KOPT-K1 (cell line): ENCODE measurements around the gene PDIA2.

Source experiments
- H3K27ac ChIP-seq: fragments of 200-600 bp; sonication (generic); 2 replicates; pipeline ENCODE4 v1.5.1; 2016; ENCODE audit warnings: antibody characterized with exemption, mild to moderate bottlenecking, low read depth, low read length; ENCODE audit not compliant: poor library complexity, severe bottlenecking
- H3K36me3 ChIP-seq: fragments of 200-600 bp; sonication (generic); 2 replicates; pipeline ENCODE4 v1.5.1; 2017; ENCODE audit warnings: antibody characterized with exemption, mild to moderate bottlenecking, low read length, moderate library complexity; ENCODE audit not compliant: insufficient read depth
- H3K9me3 ChIP-seq: fragments of 200-600 bp; sonication (generic); 2 replicates; pipeline ENCODE4 v1.5.1; 2017; ENCODE audit warnings: antibody characterized with exemption, low read length, mild to moderate bottlenecking; ENCODE audit not compliant: insufficient read depth, poor library complexity, severe bottlenecking

PDIA2 gene

GRCh38 chr16:281660-282255, 1.2 kb upstream of the PDIA2 start:
- no peaks in the 10 kb centered on the region for H3K36me3 ChIP-seq
- H3K27ac ChIP-seq = no peak overlapping the region
- H3K9me3 ChIP-seq = no peaks in the 10 kb centered on the region

GRCh38 chr16:282491-282890, 473 bp upstream of the PDIA2 start:
- Histone ChIP-seq H3K27ac (no peak overlapping the region), H3K9me3 (no peaks in the 10 kb centered on the region), H3K36me3 (peaks cover 7% of the 10 kb centered on the region)

DNA sequence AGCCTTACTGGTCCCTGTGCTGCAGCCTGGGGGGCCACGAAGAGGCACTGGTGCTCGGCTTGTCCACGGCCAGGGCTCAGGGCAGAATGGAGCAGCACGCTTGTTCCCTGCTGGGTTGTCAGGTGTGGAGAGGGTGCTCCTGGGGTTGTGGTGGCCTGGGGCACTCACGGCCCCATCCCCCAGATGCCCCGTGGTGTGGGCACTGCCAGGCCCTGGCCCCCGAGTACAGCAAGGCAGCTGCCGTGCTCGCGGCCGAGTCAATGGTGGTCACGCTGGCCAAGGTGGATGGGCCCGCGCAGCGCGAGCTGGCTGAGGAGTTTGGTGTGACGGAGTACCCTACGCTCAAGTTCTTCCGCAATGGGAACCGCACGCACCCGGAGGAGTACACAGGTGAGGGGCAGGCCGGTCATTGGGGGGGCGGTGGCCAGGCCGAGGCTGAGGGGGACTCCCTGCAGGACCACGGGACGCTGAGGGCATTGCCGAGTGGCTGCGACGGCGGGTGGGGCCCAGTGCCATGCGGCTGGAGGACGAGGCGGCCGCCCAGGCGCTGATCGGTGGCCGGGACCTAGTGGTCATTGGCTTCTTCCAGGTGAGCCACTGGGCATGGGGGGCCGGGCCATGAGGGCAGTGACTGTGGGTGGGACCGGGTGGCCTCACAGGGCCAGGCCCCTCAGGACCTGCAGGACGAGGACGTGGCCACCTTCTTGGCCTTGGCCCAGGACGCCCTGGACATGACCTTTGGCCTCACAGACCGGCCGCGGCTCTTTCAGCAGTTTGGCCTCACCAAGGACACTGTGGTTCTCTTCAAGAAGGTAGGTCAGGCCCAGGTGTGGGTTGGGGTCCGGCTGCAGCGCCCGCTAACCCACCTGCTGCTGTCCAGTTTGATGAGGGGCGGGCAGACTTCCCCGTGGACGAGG, 1.5 kb downstream of the PDIA2 start:
- H3K36me3 ChIP-seq = peaks cover 27% of the 10 kb centered on the region
- H3K27ac ChIP-seq = no peak overlapping the region
- no peaks in the 10 kb centered on the region for H3K9me3 ChIP-seq

DNA sequence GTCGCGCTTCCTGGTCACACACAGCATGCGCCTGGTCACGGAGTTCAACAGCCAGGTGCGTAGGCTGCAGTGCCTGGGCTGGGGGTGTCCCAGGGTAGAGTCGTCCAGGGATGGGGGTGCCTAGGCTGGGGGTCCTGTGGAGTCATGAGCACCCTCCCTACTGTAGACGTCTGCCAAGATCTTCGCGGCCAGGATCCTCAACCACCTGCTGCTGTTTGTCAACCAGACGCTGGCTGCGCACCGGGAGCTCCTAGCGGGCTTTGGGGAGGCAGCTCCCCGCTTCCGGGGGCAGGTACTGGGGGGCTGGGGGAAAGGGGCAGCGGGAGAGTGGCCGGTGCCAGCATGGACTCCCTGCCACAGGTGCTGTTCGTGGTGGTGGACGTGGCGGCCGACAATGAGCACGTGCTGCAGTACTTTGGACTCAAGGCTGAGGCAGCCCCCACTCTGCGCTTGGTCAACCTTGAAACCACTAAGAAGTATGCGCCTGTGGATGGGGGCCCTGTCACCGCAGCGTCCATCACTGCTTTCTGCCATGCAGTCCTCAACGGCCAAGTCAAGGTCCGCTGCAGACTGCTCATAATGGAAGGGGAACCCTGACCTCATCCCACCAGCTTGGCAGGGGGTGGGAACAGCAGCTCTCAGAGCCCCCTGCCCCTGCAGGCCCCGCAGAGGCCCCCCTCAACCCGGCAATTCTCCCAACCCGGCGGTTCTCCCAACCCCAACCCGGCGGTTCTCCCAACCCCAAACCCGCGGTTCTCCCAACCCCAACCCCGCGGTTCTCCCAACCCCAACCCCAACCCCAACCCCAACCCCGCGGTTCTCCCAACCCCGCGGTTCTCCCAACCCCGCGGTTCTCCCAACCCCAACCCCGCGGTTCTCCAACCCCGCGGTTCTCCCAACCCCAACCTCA, 2.4 kb downstream of the PDIA2 start:
- H3K9me3 ChIP-seq = no peaks in the 10 kb centered on the region
- peaks cover 36% of the 10 kb centered on the region for H3K36me3 ChIP-seq
- no peak overlapping the region for H3K27ac ChIP-seq

DNA sequence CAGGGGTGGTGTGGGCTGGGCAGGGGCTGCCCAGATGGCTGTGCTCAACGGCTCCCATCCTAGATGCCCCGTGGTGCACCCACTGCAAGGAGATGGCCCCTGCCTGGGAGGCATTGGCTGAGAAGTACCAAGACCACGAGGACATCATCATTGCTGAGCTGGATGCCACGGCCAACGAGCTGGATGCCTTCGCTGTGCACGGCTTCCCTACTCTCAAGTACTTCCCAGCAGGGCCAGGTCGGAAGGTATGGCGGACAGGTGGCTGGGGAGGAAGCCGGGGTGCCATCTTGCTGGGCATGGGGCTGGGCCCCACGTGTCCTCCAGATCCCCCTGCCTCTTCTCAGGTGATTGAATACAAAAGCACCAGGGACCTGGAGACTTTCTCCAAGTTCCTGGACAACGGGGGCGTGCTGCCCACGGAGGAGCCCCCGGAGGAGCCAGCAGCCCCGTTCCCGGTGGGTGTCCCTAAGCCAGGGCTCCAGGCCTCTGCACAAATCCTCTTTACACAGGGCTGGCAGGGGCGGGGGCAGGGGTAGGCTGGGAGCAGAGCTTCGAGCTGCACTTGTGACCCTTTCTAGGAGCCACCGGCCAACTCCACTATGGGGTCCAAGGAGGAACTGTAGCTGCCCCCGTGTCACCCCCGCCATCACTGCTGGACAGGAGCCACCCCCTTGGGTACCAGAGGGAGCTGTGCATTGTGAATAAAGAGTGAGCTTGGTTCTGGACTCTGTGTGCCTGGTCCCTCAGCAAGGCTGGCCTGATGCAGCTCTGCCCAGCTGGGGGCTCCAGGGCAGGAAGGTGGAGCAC, 3.7 kb downstream of the PDIA2 start:
- H3K27ac ChIP-seq = no peak overlapping the region
- no peaks in the 10 kb centered on the region for H3K9me3 ChIP-seq
- peaks cover 49% of the 10 kb centered on the region for H3K36me3 ChIP-seq

DNA sequence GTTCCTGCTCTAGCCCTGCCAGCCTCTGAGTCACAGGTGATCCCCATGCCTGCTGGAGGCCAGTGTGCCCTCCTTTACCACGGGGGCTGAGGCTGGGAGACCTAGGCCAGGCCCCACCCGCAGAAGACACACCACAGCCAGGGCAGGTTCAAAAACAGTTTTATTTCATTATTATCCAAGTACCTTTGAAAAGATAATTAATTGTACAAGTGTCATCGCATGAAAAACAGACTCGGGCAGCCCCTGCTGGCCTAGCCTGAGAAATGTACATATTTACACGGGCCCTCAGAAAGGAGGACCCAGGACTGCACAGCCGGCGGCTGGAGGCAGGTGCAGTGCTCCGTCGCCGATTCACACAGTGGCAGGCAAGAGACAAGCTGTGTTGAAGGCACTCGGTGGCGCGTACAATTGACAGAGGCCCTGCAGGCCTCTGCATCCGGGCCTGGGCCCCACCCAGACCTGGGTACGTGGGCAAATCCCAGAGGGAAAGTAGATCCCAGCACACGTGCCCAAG, 4.4 kb downstream of the PDIA2 start:
- no peak overlapping the region for H3K27ac ChIP-seq
- H3K36me3 ChIP-seq = peaks cover 56% of the 10 kb centered on the region
- no peaks in the 10 kb centered on the region for H3K9me3 ChIP-seq

DNA sequence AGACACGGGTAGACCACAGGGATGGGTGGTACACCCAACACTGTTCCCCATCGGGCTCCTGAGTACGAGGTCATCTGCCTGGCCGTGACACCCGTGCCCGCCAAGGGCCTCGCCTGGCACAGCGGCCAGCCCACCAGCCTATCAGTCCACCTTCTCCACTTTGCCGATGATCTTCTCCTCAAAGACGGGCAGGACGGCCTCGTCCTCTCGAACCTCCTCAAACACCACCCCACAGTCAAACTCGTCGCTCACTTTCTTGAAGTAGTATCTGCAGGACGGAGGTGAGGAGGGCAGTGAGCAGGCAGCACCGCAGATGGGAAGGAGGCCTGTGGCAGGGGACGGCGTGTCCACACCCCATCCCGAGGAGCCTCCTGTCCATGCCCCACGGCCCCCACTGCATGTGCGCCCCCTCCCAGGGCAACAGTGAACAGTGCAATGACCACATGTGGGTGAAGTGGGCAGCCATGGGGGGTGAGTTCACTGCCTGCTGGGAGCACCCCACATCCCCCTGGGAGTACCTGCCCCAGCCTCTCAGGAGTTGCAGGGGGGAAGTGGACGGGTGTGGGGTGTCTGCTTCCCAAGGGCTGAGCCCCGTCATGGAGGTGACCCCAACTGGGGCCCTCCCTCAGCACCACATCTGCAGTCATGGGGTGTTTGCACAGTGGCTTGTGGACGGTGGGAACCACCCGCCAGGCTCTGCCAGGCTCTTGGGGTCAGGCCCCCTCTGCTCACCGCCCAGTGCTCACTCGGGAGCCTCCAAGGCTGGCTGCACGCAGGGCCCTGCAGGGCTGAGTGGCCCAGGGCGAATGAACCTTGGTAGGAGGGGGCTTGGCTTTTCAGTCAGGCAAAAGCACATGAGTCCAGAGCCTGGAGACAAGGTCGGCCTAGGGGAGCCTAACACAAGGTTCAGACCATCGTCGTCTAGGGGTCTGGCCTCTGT, 5.3 kb downstream of the PDIA2 start:
- H3K36me3 ChIP-seq = peaks cover 65% of the 10 kb centered on the region
- H3K27ac ChIP-seq = no peak overlapping the region
- H3K9me3 ChIP-seq = no peaks in the 10 kb centered on the region

DNA sequence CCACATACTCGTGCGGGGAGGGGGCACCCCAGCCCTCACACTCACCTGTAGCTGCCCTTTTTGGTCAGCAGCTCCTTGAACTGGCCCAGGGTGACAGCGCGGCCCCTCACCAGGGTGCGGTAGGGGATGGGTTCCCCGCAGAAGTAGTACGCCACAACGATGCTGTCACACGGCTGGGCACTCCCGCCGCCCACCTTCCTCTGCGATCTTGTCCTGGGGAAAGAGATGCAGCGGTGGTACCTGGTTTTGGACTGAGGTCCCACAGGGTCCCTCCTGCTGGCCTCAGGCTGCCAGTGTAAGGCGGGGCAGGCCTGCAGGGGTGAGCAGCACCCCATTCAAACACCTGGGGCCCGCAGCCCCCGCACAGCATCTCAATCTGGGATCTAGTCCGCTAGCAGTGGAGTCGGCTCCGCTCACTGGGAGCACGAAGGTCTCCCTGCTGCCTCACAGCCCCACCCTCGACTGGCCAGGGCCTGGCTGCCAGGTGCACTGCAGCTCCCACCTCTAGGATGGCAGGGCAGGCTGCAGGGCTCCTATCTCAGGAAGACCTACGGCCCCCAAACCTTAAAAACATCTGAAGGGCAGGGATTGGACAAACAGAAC, 6.5 kb downstream of the PDIA2 start:
- Histone ChIP-seq H3K27ac (no peak overlapping the region), H3K36me3 (peaks cover 67% of the 10 kb centered on the region), H3K9me3 (no peaks in the 10 kb centered on the region)

DNA sequence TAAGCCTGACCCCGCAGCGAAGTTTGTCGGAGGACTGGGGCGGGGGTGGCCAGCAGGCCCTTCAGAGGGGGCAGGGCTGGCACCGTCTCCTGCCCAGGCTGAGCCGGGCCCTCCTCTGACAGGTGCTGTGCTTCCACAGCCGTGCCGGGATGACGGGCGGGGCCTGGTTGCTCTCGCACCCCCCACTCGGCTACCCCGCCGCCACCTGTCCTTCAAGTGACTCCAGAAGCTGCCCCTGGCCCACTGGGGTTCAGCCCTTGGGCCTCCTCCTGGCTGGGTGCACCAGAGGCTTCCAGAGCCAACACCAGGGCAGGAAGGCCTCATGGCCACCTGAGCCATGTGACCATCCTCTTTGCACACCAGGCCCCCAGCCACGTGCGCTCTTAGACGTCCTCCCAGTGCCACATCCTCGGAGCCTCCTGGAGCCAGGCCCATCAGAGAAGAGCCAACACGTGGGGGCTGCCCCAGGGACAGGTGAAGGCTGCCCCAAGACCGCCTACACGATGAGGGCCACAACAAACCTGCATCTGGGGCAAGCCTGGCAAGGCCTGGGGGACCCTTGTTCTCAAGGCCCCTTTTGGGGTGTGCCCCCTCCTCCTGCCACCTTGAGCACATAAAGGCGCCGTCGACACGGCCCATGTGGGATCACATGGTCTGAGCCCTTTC, 7.2 kb downstream of the PDIA2 start:
- Histone ChIP-seq H3K36me3 (peaks cover 67% of the 10 kb centered on the region), H3K9me3 (no peaks in the 10 kb centered on the region), H3K27ac (no peak overlapping the region)

GRCh38 chr16:290681-291405, 7.9 kb downstream of the PDIA2 start:
- peaks cover 67% of the 10 kb centered on the region for H3K36me3 ChIP-seq
- no peak overlapping the region for H3K27ac ChIP-seq
- H3K9me3 ChIP-seq = no peaks in the 10 kb centered on the region

- no peak overlapping the region for H3K27ac ChIP-seq
- H3K9me3 ChIP-seq = no peaks in the 10 kb centered on the region
- H3K36me3 ChIP-seq = peaks cover 67% of the 10 kb centered on the region
Measured at GRCh38 chr16:291539-291938, 8.6 kb downstream of the PDIA2 start.

DNA sequence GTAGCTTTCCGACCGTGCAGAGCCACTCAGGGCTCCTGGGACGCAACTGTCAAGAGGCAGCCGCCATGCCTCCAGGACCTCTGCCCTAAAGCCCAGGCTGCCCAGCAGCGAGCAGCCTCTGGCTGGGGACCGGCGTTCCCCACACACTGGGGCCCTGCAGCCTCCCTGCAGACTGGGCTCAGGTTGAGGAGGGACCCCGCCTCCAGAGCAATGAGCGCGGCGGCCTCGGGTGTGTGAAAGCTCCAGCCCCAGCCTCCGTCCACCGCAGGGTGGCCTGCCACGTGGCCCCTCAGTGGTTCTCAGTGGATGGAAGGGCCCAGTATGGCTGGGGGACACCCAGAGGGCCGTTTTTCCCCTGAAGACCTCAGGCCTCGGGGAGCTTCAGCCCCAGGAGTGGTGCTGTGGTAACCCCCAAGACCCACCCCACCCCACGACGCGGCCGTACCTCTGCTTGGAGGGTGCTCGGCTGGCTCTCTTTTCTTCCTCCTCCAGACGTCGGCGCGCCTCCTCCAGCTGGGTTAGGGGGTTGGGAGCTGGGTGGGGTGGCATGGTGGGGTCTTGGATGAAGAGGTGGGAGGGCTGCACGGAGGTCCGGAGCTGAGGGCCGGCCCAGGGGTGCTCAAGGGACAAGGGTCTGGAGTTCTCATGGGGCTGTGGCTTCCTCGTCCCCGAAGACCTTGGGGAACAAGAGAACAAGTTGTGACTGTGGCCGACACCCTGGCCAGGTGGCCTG, 10.2 kb downstream of the PDIA2 start:
- Histone ChIP-seq H3K27ac (no peak overlapping the region), H3K9me3 (no peaks in the 10 kb centered on the region), H3K36me3 (peaks cover 53% of the 10 kb centered on the region; the same call in 1 of the 2 replicates)
